Measurements from ENCODE around the gene PTPN22.
A peak's percentile ranks its signal among the peaks of the same experiment; 100 is the strongest.

PTPN22 gene

GRCh38 chr1:113849072-113849471, 22.4 kb downstream of the PTPN22 start:
- DNase-seq: no peak

GRCh38 chr1:113846391-113847035, 25.0 kb downstream of the PTPN22 start:
- no peak for DNase-seq

- DNase-seq: no peak
Measured at GRCh38 chr1:113836534-113836933, 35.0 kb downstream of the PTPN22 start.

- DNase-seq: no peak
Measured at GRCh38 chr1:113835686-113836290, 35.7 kb downstream of the PTPN22 start.

- no peak for DNase-seq
Measured at GRCh38 chr1:113834716-113835115, 36.8 kb downstream of the PTPN22 start.

- no peak for DNase-seq
Measured at GRCh38 chr1:113830039-113830438, 41.5 kb downstream of the PTPN22 start.

- DNase-seq: no peak
Measured at GRCh38 chr1:113821916-113822315, 49.6 kb downstream of the PTPN22 start.

- no peak for DNase-seq
Measured at GRCh38 chr1:113818578-113818977, 52.9 kb downstream of the PTPN22 start.

- no peak for DNase-seq
Measured at GRCh38 chr1:113813218-113813617, 58.3 kb downstream of the PTPN22 start.

- no peak for DNase-seq
Measured at GRCh38 chr1:113812661-113813135, 58.8 kb downstream of the PTPN22 start.

- peak; percentile 98 for DNase-seq
Measured at GRCh38 chr1:113811888-113812660, 59.4 kb downstream of the PTPN22 start, which contains the start of gene RSBN1. Gene RSBN1, minus strand, starts transcription at chr1:113812476. Its CDS starts 64 bp downstream, at chr1:113812412.

- DNase-seq: peak in 1 of 2 experiments; percentile 71
Measured at GRCh38 chr1:113811156-113811887, 60.2 kb downstream of the PTPN22 start.

- no peak for DNase-seq
Measured at GRCh38 chr1:113809670-113810602, 61.6 kb downstream of the PTPN22 start.

GRCh38 chr1:113808450-113809195, 62.9 kb downstream of the PTPN22 start:
- no peak for DNase-seq

- no peak for DNase-seq
Measured at GRCh38 chr1:113805639-113806038, 65.9 kb downstream of the PTPN22 start.

GRCh38 chr1:113805256-113805531, 66.3 kb downstream of the PTPN22 start:
- DNase-seq: no peak

- no peak for DNase-seq
Measured at GRCh38 chr1:113804421-113805255, 66.9 kb downstream of the PTPN22 start.

GRCh38 chr1:113802367-113803007, 69.0 kb downstream of the PTPN22 start:
- DNase-seq: no peak

GRCh38 chr1:113800487-113800886, 71.0 kb downstream of the PTPN22 start:
- DNase-seq: no peak

GRCh38 chr1:113797472-113797871, 74.0 kb downstream of the PTPN22 start:
- no peak for DNase-seq

Measured in activated T-cell treated with anti-CD3 and anti-CD28 coated beads, Interleukin-2, amount 50 U/mL, for 48 hours (primary cell).